ENCODE results near the gene MYRIP.
"Not testable (repeated sequence)": the region's sequence is repeated elsewhere in the genome, so short reads cannot be mapped to it uniquely, and the experiment has no call there.

MYRIP gene

GRCh38 chr3:40024526-40024925, 215.1 kb downstream of the MYRIP start:
- DNase-seq (ENCODE audit: low read depth in 4 of 4, low spot score in 1 of 4) = no peak

- DNase-seq (ENCODE audit: low read depth in 4 of 4, low spot score in 1 of 4) = not testable (repeated sequence)
These were observed 216.5 kb downstream of the MYRIP start for GRCh38 chr3:40025892-40026291.

GRCh38 chr3:40035177-40035576, 225.8 kb downstream of the MYRIP start:
- no peak for DNase-seq (ENCODE audit: low read depth in 4 of 4, low spot score in 1 of 4)

GRCh38 chr3:40037582-40037981, 228.2 kb downstream of the MYRIP start:
- DNase-seq (ENCODE audit: low read depth in 4 of 4, low spot score in 1 of 4) = no peak

GRCh38 chr3:40042752-40043443, 233.5 kb downstream of the MYRIP start:
- DNase-seq (ENCODE audit: low read depth in 4 of 4, low spot score in 1 of 4) = no peak

GRCh38 chr3:40043444-40043755, 234.0 kb downstream of the MYRIP start:
- DNase-seq (ENCODE audit: low read depth in 4 of 4, low spot score in 1 of 4) = no peak

- no peak for DNase-seq (ENCODE audit: low read depth in 4 of 4, low spot score in 1 of 4)
These were observed 235.1 kb downstream of the MYRIP start for GRCh38 chr3:40044487-40044886.

- DNase-seq (ENCODE audit: low read depth in 4 of 4, low spot score in 1 of 4) = no peak
These were observed 235.6 kb downstream of the MYRIP start for GRCh38 chr3:40045051-40045450.

GRCh38 chr3:40046149-40046548, 236.7 kb downstream of the MYRIP start:
- DNase-seq (ENCODE audit: low read depth in 4 of 4, low spot score in 1 of 4) = no peak

GRCh38 chr3:40047406-40047805, 238.0 kb downstream of the MYRIP start:
- no peak for DNase-seq (ENCODE audit: low read depth in 4 of 4, low spot score in 1 of 4)

- no peak for DNase-seq (ENCODE audit: low read depth in 4 of 4, low spot score in 1 of 4)
These were observed 244.3 kb downstream of the MYRIP start for GRCh38 chr3:40053663-40054062.

- DNase-seq (ENCODE audit: low read depth in 4 of 4, low spot score in 1 of 4) = no peak
These were observed 245.3 kb downstream of the MYRIP start for GRCh38 chr3:40054568-40055222.

- no peak for DNase-seq (ENCODE audit: low read depth in 4 of 4, low spot score in 1 of 4)
These were observed 246.0 kb downstream of the MYRIP start for GRCh38 chr3:40055361-40055760.

GRCh38 chr3:40055956-40056355, 246.5 kb downstream of the MYRIP start:
- DNase-seq (ENCODE audit: low read depth in 4 of 4, low spot score in 1 of 4) = no peak

GRCh38 chr3:40057077-40057476, 247.7 kb downstream of the MYRIP start:
- DNase-seq (ENCODE audit: low read depth in 4 of 4, low spot score in 1 of 4) = no peak

GRCh38 chr3:40057786-40058185, 248.4 kb downstream of the MYRIP start:
- no peak for DNase-seq (ENCODE audit: low read depth in 4 of 4, low spot score in 1 of 4)

- DNase-seq (ENCODE audit: low read depth in 4 of 4, low spot score in 1 of 4) = no peak
These were observed 259.2 kb downstream of the MYRIP start for GRCh38 chr3:40068636-40069035.

- DNase-seq (ENCODE audit: low read depth in 4 of 4, low spot score in 1 of 4) = no peak
These were observed 261.4 kb downstream of the MYRIP start for GRCh38 chr3:40070816-40071215.

GRCh38 chr3:40071683-40072238, 262.4 kb downstream of the MYRIP start:
- DNase-seq (ENCODE audit: low read depth in 4 of 4, low spot score in 1 of 4) = no peak

GRCh38 chr3:40073310-40074007, 264.1 kb downstream of the MYRIP start:
- DNase-seq (ENCODE audit: low read depth in 4 of 4, low spot score in 1 of 4) = no peak

- not testable (repeated sequence) for DNase-seq (ENCODE audit: low read depth in 4 of 4, low spot score in 1 of 4)
These were observed 267.7 kb downstream of the MYRIP start for GRCh38 chr3:40077139-40077538.

- DNase-seq (ENCODE audit: low read depth in 4 of 4, low spot score in 1 of 4) = not testable (repeated sequence)
These were observed 268.6 kb downstream of the MYRIP start for GRCh38 chr3:40077828-40078492.

Data from stimulated activated CD4-positive, alpha-beta T cell treated with anti-CD3 and anti-CD28 coated beads, Interleukin-1b, Interleukin-23, amount 100 ng/mL, for 24 hours (primary cell).